GM20000 (cell line): ENCODE data around the gene HOXB5.

ENCODE experiments used
- DNase-seq: peaks from one replicate; pipeline ENCODE4 v3.0.0; 2012; ENCODE audit warnings: low spot score
- TF ChIP-seq, protein P1 (sequence below): IDR thresholded peaks from 2 replicates; pipeline ENCODE4 v1.5.1; 2012; ENCODE audit warnings: mild to moderate bottlenecking, control low read depth; ENCODE audit errors: extremely low read depth, missing control alignments

HOXB5 gene

DNA sequence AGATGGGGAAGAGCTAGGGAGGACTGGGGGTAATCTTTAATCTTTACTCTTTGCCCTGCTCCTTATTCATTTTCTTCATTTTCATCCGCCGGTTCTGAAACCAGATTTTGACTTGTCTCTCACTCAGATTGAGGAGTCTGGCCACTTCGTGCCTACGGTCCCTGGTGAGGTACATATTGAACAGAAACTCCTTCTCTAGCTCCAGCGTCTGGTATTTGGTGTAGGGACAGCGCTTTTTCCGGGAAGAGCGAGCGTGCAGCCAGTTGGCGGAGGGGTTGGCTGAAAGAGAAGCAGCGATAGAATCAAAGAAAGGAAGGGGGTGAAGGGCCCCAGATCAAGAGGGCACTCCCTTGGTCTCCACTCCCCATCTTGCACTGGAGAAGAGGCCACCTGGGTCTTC lies 29.3 kb upstream of the HOXB5 start:
- TF ChIP-seq, protein P1, sequence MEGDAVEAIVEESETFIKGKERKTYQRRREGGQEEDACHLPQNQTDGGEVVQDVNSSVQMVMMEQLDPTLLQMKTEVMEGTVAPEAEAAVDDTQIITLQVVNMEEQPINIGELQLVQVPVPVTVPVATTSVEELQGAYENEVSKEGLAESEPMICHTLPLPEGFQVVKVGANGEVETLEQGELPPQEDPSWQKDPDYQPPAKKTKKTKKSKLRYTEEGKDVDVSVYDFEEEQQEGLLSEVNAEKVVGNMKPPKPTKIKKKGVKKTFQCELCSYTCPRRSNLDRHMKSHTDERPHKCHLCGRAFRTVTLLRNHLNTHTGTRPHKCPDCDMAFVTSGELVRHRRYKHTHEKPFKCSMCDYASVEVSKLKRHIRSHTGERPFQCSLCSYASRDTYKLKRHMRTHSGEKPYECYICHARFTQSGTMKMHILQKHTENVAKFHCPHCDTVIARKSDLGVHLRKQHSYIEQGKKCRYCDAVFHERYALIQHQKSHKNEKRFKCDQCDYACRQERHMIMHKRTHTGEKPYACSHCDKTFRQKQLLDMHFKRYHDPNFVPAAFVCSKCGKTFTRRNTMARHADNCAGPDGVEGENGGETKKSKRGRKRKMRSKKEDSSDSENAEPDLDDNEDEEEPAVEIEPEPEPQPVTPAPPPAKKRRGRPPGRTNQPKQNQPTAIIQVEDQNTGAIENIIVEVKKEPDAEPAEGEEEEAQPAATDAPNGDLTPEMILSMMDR, result no peak
- DNase-seq, result no peak

DNA sequence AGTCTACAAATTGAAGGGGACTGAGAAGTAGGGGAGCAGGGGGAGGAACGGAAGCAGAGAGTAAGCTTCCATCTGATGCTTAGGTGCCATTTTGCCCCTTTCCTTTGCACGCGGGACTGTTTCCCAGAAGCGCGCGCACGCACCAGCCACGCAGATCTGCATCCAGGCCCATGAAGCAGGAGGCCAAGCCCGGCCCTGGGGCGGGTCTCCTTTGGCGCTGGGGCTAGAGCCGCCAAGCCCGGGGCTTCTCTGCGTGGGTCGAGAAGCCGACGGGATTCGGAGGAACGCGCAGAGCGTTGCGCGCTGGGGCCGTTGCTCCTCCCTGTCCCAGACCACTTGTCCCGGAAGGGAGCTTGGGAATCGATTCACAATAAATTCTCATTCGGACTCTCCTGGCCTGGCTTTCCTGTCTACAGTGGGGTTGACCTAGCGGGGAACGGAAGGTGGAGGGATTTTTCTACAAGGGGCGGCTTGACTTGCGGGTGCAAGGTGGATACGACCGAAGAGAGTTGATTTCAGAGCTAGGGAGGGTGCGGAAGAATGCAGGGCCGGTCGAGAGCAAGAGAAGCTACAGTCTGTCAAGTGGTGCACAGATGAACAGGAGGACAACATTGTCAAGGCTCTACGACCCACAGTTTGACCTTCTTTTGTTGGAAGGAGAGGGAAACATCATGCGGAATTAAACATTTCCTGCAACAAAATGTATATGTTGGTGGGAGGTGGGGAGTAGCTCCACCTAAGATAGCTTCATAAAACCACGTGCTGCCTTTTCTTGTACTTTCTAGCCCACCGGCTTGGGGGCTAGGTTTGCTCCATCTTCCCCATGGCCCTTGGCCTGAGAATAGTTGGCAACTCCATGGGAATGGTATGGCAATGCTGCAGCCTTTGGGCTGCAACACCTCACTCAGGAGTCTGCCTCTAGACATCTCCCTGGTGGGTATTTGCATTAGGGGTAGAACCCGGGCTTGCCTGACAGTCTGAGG lies 28.1 kb upstream of the HOXB5 start:
- no peak for DNase-seq
- TF ChIP-seq, protein P1, result no peak

DNA sequence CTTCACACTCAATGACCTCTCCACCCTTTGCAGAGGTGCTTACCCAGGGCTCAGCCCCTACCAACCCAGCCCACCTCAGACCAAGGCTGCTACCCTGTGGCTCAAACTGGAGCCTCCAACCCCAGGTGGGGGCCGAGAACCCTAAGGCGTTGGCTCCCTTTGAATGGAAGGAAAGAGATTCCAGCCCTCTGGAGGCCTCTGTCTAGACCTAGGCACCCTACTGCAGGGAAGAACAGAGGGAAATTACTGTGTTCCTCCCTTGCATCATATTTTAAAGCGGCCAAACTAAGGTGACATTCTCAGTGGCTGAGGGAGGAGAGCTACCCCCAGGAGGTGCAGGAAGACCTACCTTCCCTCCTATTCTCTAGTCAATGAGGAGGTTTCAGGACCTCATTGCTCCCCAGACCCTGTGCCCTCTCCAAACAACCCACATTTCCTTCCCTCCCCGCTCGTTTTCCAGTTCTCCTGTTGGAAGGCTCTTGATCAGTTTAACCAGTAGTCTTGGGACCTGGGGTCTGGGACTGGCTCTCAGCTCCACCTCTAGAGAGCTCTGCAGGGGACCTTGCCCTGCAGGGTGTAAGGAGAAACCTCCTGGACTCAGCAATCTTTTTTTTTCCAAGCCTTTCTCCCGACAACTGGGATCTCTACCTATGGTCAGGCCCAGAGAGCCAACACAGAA lies 27.0 kb upstream of the HOXB5 start:
- DNase-seq, result no peak
- TF ChIP-seq, protein P1, result no peak

DNA sequence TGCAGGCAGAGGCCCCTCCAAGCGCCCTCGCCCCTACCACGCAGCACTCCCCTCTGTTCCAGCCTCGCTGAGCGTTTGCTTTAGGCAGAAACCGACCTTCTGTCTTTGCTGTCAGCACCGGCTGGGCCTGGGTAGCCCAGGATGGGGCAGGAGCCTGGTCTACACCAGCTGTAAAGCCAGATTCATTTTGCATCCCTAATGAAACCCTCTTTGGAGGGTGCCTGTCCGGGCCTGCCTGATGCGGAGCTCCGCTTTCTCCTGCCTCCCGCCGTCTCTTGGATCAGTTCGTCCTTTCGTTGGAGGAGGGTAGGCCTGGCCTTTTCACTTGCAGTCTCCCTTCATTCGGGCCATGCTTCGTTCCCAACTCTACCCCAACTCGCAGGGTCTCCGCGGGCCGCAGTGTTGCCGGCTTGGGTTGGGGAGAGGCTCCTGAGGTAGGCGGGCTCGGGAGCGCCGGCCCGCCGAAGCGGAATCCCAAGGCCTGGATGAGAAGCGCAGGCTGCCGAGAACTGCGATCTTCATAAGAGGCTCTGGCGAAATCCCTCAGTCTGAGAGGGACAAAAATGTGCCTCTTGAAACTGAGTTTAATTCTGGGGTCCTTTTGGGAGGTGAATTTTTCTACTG lies 26.4 kb upstream of the HOXB5 start:
- TF ChIP-seq, protein P1, result no peak
- no peak for DNase-seq

DNA sequence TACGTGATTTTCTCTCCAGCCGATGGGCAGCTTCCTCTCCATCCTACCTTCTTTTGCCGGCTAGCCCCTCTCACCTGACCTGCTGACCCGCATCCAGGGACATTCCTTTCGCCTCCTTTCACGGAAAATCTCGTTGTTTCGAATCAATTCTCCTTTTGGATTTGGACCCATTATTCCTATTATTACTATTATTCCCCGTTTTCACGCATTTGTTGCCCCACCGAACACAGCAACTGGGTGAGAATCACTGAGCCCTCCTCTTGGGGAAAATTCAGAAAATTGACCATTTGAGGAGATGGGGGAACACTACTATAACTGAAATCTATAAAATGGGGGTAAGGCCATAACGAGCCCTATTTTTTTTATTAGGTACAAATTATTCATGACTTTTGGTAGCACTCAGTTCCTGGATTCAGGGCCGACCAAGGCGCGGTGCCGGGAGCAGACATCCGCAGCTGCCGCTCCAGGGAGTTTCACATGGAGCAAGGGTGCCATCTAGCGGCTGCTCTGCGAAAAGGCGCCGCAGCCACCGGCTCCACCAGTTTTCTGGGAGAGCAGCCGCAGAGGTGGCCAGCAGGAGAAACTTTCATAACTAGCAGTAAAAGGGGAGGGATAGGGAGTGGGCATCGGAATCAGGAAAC lies 24.8 kb upstream of the HOXB5 start:
- TF ChIP-seq, protein P1, result peak; percentile 90
- DNase-seq, result peak; percentile 95

DNA sequence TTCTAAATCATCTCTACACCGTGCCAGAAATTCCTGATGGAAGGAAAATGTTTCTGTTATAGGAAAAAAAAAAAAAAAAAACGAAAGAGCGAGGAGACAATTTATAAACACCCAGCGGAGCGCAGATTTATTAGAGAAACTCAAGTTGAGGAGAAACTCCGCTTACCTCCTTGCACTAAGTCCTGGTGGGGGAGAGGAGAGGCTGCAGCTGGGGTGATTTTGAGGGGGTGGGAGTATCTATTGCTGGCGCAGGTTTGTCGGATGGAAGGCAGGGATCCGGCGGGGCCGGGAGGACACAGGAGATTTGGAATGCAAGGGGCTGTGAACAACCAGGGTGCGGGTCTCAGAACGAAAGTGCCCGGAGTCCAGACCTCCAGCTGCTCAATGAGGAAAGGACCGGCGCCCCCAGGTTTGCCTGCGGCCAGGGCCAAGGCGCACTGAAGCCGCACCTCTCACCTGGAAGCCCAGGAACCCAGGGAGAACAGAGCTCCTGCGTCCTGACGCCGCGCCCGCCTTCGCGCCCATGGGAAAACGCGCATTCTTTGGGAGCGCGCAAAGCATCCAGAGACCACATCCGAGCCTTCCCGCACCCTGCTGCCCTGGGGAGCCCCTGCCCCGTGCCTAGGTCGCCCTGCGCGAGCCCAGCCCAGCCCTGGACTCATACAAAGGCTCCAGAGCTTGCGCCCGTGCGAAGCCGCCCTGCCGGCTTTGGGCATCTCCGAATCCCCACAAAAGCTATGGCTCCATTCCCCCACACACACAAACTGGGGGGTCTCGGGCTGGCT lies 24.1 kb upstream of the HOXB5 start:
- DNase-seq, result no peak
- TF ChIP-seq, protein P1, result no peak
